HG02610 (cell line): ENCODE data around the gene SRRT.
"Not testable (repeated sequence)": the region's sequence is repeated elsewhere in the genome, so short reads cannot be mapped to it uniquely, and the experiment has no call there.

Source experiments
- ATAC-seq: cut with Tn5 transposase; IDR thresholded peaks from one replicate; pipeline ENCODE4 v1.9.1; 2021; ENCODE audit warnings: mild to moderate bottlenecking, moderate library complexity; ENCODE audit not compliant: unreplicated experiment

Gene SRRT

GRCh38 chr7:100893910-100894721 lies 19.2 kb downstream of the SRRT start:
- ATAC-seq: no peak

DNA sequence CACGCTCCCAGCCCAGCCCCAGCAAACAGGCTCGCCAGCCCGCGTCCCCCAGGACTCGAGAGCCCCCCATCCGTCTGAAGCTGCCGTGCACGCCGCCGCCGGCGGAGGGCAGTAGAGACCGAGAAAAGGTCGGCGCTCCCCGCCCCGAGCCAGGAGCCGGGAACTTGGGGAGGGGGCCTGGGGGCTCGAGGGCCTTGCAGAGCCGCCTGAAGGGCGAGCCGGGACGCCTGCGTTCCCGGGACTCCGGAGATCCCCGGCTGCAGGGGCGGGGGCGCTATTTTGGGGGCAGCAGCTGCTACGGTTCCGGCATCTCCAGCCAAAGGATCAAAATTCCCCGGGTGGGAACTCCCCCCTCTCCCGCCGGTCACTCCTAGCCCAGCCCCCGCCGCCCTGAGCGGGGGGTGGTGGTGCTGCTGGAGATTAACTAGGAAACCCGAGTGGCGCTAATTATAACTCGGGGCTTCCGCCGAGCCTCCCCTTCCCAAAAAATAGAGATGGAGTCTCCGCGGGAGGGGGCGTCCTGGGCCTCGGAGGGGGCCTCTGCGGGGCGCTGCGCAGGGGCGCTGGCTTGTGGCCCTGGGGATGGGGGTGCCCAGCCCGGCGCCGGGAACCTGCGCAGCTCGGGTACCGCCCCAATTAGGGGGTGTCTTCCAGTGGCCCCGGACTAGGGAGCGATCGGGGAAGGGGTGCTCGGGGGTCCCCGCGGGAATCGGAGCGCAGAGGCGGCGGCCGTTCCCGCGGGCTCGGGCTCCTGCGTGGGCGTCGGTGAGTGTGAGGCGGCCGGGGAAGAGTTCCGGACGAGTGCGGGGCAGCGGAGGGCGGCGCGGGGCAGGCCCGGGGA lies 20.2 kb downstream of the SRRT start:
- no peak for ATAC-seq

GRCh38 chr7:100895701-100895955 lies 20.7 kb downstream of the SRRT start, which contains the start of gene ACHE:
Gene ACHE (minus strand): TSS chr7:100895888. CDS start chr7:100894232, 1,656 bp downstream.
- ATAC-seq: no peak

DNA sequence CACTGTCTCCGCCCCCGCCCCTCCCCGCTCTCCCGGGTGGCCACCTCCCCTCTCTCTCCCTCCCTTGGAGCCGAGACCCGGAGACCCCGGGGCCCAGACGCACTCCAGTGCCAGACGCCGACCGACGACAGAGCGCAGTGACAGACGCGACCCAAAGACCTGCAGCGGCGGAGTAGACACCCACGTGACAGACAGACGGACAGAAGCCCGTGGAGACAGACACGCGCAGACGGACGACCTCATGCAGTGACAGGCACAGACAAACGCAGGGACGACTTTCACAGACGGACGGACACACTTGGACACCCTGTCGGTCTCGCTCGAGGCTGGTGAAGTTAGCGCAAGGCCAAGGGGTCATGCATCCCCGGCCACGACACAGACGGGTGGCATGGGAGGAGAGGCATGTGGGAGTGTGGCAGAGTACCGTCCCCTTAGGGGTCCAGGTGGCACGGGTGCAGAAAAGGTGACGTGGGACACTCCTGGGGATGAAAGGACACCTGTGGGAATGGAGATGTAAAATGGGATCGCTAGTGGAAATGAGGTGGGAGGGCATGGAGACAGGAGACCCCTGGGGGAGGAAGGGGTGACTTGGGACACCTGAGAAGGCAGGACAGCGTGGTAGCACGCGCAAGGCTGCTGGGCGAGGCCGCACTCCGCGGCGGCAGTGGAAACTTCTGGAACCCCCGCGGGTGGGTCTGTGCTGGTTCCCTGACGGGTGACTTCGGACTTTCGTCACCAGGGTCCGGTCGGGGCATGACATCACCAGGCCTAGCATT lies 21.2 kb downstream of the SRRT start:
- no peak for ATAC-seq

GRCh38 chr7:100896732-100897608 lies 22.1 kb downstream of the SRRT start:
- ATAC-seq: no peak

DNA sequence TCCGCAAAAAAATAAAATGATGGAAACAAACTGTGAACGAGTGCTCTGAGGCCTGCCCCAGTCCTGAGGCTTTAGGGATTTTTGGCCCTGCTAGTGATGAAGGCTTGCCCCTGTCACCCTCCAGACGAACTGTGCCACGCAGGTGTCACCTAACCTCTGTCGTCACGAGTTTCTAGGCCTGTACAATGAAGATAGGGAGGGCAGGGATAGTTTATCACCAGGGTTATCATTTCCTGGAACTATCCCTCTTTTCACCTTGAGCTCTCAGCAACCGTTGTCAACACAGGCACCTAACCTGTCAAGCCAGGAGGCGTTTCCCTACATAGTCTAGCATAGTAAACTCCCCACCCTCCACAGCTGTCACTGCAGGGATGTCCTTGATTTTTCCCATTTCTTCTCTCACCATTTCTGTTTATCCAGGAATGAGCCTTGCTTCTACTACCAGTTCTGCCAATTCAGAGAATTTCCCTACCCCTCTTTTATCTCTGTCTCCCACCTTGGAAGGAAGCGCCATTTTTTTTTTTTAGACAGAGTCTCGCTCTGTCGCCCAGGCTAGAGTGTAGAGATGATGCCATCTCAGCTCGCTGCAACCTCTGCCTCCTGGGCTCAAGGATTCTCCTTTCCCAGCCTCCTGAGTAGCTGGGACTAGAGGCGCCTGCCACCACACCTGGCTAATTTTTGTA lies 23.0 kb downstream of the SRRT start:
- ATAC-seq: no peak

GRCh38 chr7:100899432-100899831 lies 24.5 kb downstream of the SRRT start:
- no peak for ATAC-seq

GRCh38 chr7:100900978-100901377 lies 26.1 kb downstream of the SRRT start:
- no peak for ATAC-seq

GRCh38 chr7:100901921-100902332 lies 27.0 kb downstream of the SRRT start:
- ATAC-seq: no peak

- no peak for ATAC-seq
Observed at GRCh38 chr7:100902638-100903037, 27.7 kb downstream of the SRRT start.

GRCh38 chr7:100908512-100908911 lies 33.6 kb downstream of the SRRT start:
- ATAC-seq: no peak

GRCh38 chr7:100910443-100910842 lies 35.5 kb downstream of the SRRT start:
- ATAC-seq: not testable (repeated sequence)

DNA sequence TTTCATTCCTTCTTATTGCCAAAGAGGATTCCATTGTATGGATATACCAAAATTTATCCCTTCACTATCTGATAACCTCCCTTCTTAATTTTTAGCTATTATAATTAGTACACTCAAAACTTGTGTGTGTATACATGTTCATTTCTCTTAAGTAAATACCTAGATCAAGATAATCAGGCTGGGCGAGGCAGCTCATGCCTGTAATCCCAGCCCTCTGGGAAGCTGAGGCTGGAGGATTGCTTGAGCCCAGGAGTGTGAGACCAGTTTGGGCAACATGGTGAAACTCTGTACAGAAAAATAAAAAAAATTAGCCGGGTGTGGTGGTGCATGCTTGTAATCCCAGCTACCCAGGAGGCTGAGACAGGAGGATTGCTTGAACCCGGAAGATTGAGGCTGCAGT lies 36.6 kb downstream of the SRRT start:
- no peak for ATAC-seq

DNA sequence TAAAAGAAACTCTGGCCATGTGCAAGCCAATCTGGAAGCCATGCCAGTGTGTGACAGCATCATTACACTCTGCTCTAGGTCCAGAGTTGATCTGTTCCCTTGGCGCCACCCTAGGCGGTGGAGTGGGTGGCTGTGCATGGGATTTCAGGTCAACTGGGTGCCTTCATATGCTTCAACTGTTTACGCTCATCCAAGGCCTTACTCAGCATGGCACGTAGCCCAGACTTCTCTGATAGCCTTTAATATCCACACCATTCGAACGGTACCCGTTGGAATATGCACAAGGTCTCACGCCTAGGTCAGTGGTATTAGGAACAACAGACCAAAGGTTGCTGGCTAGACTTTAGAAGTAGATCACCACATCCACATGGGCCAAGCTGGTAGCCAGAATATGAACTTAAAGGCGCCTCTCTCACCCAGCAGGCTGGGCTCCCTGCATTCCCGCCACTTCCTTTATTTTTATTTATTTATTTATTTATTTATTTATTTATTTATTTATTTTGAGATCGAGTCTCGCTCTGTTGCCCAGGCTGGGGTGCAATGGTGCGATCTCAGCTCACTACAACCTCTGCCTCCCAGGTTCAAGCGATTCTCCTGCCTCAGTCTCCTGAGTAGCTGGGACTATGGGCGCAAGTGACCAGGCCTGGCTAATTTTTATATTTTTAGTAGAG lies 39.4 kb downstream of the SRRT start:
- ATAC-seq: no peak

DNA sequence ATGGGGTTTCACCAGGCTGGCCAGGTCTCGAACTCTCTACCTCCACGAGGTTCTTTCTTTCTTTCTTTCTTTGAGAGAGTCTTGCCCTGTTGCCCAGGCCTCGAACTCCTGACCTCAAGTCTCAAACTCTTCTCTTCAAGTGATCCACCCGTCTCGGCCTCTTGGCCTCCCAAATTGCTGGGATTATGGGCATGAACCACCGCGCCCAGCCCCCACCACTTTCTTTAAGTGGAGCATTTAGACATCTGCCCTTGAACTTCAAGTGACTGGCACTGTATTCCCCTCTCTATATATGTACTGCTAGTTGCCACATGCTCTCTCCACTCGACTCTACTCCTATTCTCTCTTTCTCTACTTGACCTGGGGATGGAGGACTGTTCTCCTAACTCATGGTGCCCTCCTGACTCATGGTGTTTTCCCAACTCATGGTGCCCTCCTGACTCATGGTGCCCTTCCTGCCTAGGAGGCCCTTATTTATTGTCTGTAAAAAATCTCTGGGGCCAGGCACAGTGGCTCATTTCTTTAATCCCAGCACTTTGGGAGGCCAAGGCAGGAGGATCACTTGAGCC lies 40.1 kb downstream of the SRRT start:
- no peak for ATAC-seq

GRCh38 chr7:100919335-100919734 lies 44.4 kb downstream of the SRRT start:
- ATAC-seq: not testable (repeated sequence)

- ATAC-seq: not testable (repeated sequence)
Observed at GRCh38 chr7:100919779-100920437, 45.0 kb downstream of the SRRT start.

- ATAC-seq: no peak
Observed at GRCh38 chr7:100921039-100921438, 46.1 kb downstream of the SRRT start.
